Activated effector memory CD4-positive, alpha-beta T cell treated with Interleukin-2 at 50 U/mL for 16 hours (primary cell): Measurements from ENCODE around the gene MRPL11.

Source experiments
- DNase-seq: peaks from one replicate; pipeline ENCODE4 v3.0.0-alpha.2; 2020

The MRPL11 gene

GRCh38 chr11:66438504-66439466, at the start of gene MRPL11:
TSS of gene MRPL11 (minus strand) at chr11:66438848. CDS start at chr11:66438754, 94 bp downstream.
- DNase-seq = peak; percentile 84

GRCh38 chr11:66484806-66485380, 46.2 kb upstream of the MRPL11 start:
- DNase-seq = no peak

- peak; percentile 95 for DNase-seq
These were observed 41.7 kb upstream of the MRPL11 start, which contains the start of gene DPP3 for GRCh38 chr11:66480117-66480938. TSS of gene DPP3 (plus strand) at chr11:66480434. CDS start at chr11:66482201, 1,767 bp downstream.

- no peak for DNase-seq
These were observed 40.9 kb upstream of the MRPL11 start for GRCh38 chr11:66479394-66480116.

GRCh38 chr11:66478729-66479393, 40.2 kb upstream of the MRPL11 start:
- DNase-seq = no peak

GRCh38 chr11:66477263-66478201, 38.9 kb upstream of the MRPL11 start:
- DNase-seq = no peak

GRCh38 chr11:66476841-66477251, 38.2 kb upstream of the MRPL11 start:
- no peak for DNase-seq

GRCh38 chr11:66476173-66476840, 37.7 kb upstream of the MRPL11 start:
- no peak for DNase-seq

- no peak for DNase-seq
These were observed 36.9 kb upstream of the MRPL11 start for GRCh38 chr11:66475349-66476172.

GRCh38 chr11:66473608-66474515, 35.2 kb upstream of the MRPL11 start:
- DNase-seq = no peak

GRCh38 chr11:66473167-66473566, 34.5 kb upstream of the MRPL11 start:
- DNase-seq = no peak

- DNase-seq = no peak
These were observed 33.4 kb upstream of the MRPL11 start for GRCh38 chr11:66472054-66472453.

GRCh38 chr11:66471142-66471541, 32.5 kb upstream of the MRPL11 start:
- DNase-seq = no peak

- DNase-seq = no peak
These were observed 31.4 kb upstream of the MRPL11 start for GRCh38 chr11:66470015-66470414.

- no peak for DNase-seq
These were observed 30.8 kb upstream of the MRPL11 start for GRCh38 chr11:66469441-66469840.

GRCh38 chr11:66468691-66469090, 30.0 kb upstream of the MRPL11 start:
- no peak for DNase-seq

- no peak for DNase-seq
These were observed 29.1 kb upstream of the MRPL11 start for GRCh38 chr11:66467756-66468155.

- DNase-seq = no peak
These were observed 28.5 kb upstream of the MRPL11 start for GRCh38 chr11:66467034-66467659.
